PC-9 (cell line): ENCODE results near the gene LLCFC1. TPM values are rescaled to one million over a fixed set of nuclear protein-coding genes. Genes with fewer than 3 reads are reported as not detected.

Experiments
- BruUV-seq: library from RNA; stranded (reverse); fragments of 400-500 nt; replicated peaks from 2 replicates; lab custom pipeline; 2021; lab: Mats Ljungman, UMichigan
- CTCF ChIA-PET: fragments of 300-600 bp; sonication (Branson Sonifier 250); formaldehyde crosslinking; loops from one replicate; lab custom pipeline; 2022; ENCODE audit warnings: antibody characterized with exemption; lab: Charles Lee
- POLR2A ChIA-PET: fragments of 300-600 bp; sonication (Branson Sonifier 250); formaldehyde crosslinking; loops from one replicate; lab custom pipeline; 2022; ENCODE audit warnings: antibody characterized with exemption; ENCODE audit not compliant: unreplicated experiment; lab: Charles Lee
- DNase-seq, 2 experiments: peaks; one replicate each; pipeline versions ENCODE4 v3.0.0 to v3.0.0-alpha.2; 2015 to 2022; ENCODE audit warnings: mixed read lengths in 1 of 2
- H2AFZ ChIP-seq: fragments of 200-600 bp; sonication (generic); 2 replicates; pipeline ENCODE4 v1.8.1; 2017; ENCODE audit warnings: antibody characterized with exemption
- H3F3A ChIP-seq: fragments of 200-600 bp; sonication (generic); 2 replicates; pipeline ENCODE4 v1.8.1; 2017; ENCODE audit warnings: antibody characterized with exemption, mild to moderate bottlenecking, low read depth; ENCODE audit not compliant: insufficient read depth
- H3K27ac ChIP-seq: fragments of 200-600 bp; sonication (generic); 2 replicates; pipeline ENCODE4 v1.6.1; 2016; ENCODE audit warnings: mixed run types
- H3K27me3 ChIP-seq: fragments of 200-600 bp; sonication (generic); 2 replicates; pipeline ENCODE4 v1.6.1; 2016; ENCODE audit warnings: low read depth, mixed run types; ENCODE audit not compliant: insufficient read depth
- H3K36me3 ChIP-seq: fragments of 200-600 bp; sonication (generic); 2 replicates; pipeline ENCODE4 v1.6.1; 2016; ENCODE audit warnings: low read depth, mixed run types
- H3K4me1 ChIP-seq: fragments of 200-600 bp; sonication (generic); replicated peaks from 2 replicates; pipeline ENCODE4 v1.6.1; 2016; ENCODE audit warnings: mixed run types; ENCODE audit not compliant: insufficient read depth
- H3K4me2 ChIP-seq: fragments of 200-600 bp; sonication (generic); 2 replicates; pipeline ENCODE4 v1.6.1; 2017; ENCODE audit warnings: mixed run types
- H3K4me3 ChIP-seq: fragments of 200-600 bp; sonication (generic); 2 replicates; pipeline ENCODE4 v1.6.1; 2016; ENCODE audit warnings: mixed run types
- H3K79me2 ChIP-seq: fragments of 200-600 bp; sonication (generic); 2 replicates; pipeline ENCODE4 v1.6.1; 2017; ENCODE audit warnings: low read depth, mixed run types
- H3K9me2 ChIP-seq: fragments of 200-600 bp; sonication (generic); 2 replicates; pipeline ENCODE4 v1.8.1; 2017; ENCODE audit warnings: mild to moderate bottlenecking; ENCODE audit not compliant: insufficient read depth
- H3K9me3 ChIP-seq: fragments of 200-600 bp; sonication (generic); 2 replicates; pipeline ENCODE4 v1.8.1; 2016; ENCODE audit warnings: low read depth; ENCODE audit not compliant: insufficient read depth
- H4K20me1 ChIP-seq: fragments of 200-600 bp; sonication (generic); 2 replicates; pipeline ENCODE4 v1.8.1; 2017; ENCODE audit not compliant: insufficient read depth
- CTCF ChIP-seq: fragments of 200-600 bp; sonication (generic); conservative IDR thresholded peaks from 2 replicates; pipeline ENCODE4 v1.6.1; 2017; ENCODE audit warnings: mixed run types, antibody characterized with exemption, mild to moderate bottlenecking, moderate library complexity
- EZH2 ChIP-seq: fragments of 200-600 bp; sonication (generic); IDR thresholded peaks from 2 replicates; pipeline ENCODE4 v1.8.0; 2017; ENCODE audit warnings: antibody characterized with exemption, low read depth
- intact Hi-C: fragments of 100-400 bp; cut with micrococcal nuclease; formaldehyde crosslinking; loops from one replicate; pipeline ENCODE4 v1.10.0; 2022; ENCODE audit not compliant: unreplicated experiment
- total RNA-seq: library from RNA; stranded (reverse); gene quantifications from 2 replicates; pipeline ENCODE4 v1.2.3, GENCODE V29; 2021

LLCFC1 gene
- total RNA-seq, 1 experiment from 2014 or later, result not detected

DNA sequence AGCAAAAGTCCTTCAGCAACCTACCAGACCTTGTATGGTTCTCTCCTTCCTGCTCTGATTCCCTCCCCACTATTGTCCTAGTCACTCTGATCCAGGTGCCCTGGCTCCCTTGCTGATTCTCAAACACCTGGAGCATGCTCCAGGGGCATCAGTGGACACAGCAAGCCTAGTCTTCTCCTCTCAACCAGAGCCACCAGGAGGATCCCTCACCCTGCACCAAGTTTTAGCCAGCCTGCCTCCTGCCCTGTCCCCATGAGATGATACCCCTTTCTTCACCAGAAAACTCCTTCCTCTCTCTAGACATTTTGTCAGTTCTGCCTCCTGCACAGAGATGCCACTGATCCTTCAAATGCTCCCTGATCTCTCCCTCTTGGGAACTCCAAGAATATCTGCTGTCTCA, 11.0 kb downstream of the LLCFC1 start:
- H3K9me3 ChIP-seq, result 0 out of 2 replicates have a peak, but pooled peaks cover 5% of the 10 kb centered on the region
- H3K79me2 ChIP-seq, result no peaks in the 10 kb centered on the region
- no peak overlapping the region for H3K27ac ChIP-seq
- TF ChIP-seq CTCF (no peak), EZH2 (no peak)
- no TSS peak for BruUV-seq
- H3K27me3 ChIP-seq, result 0 out of 2 replicates have a peak, but pooled peaks cover 11% of the 10 kb centered on the region
- DNase-seq, result no peak
- no peaks in the 10 kb centered on the region for H3K9me2 ChIP-seq
- no peak overlapping the region for H2AFZ ChIP-seq
- intact Hi-C loops, result no loop called here
- H3F3A ChIP-seq, result no peaks in the 10 kb centered on the region
- no peak overlapping the region for H3K4me3 ChIP-seq
- POLR2A ChIA-PET, result no interaction called here
- CTCF ChIA-PET, result no interaction called here
- H3K36me3 ChIP-seq, result no peaks in the 10 kb centered on the region
- H4K20me1 ChIP-seq, result no peaks in the 10 kb centered on the region
- no peaks in the 10 kb centered on the region for H3K4me1 ChIP-seq
- H3K4me2 ChIP-seq, result no peak overlapping the region

DNA sequence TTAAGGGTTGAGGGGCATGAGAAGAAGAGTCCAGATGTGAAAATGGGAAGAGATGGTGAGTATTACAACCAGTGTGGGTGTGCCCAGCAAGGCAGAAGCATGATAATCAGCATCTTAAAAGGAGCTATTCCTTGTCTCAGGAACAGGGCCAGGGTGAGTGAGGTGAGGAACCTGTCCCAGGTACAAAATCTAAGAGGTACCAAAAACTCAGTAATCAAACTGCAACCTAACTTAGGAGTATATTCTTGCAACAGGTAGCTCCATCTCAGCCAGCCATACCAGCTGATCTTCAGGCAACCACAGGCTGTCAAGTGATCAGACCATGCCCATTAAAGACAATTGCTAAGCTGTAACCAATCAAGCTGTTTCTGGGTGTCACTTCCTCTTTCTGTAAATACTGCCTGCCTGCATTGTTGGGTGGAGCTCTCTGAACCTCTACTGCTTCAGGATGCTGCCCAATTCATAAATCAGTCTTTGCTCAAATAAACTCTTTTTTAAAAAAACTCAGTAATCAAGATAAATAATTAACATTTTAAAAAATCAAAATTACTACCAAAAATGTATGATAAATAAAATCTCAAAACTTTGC, 15.5 kb downstream of the LLCFC1 start:
- no peak for TF ChIP-seq EZH2
- TF ChIP-seq CTCF, result no peak
- Histone ChIP-seq H3K79me2 (no peaks in the 10 kb centered on the region), H4K20me1 (no peaks in the 10 kb centered on the region), H3K27ac (no peak overlapping the region), H3K9me3 (0 out of 2 replicates have a peak, but pooled peaks cover 5% of the 10 kb centered on the region), H3K27me3 (0 out of 2 replicates have a peak, but pooled peaks cover 11% of the 10 kb centered on the region), H3K4me3 (no peak overlapping the region), H3K4me1 (peaks cover 31% of the 10 kb centered on the region), H3K36me3 (no peaks in the 10 kb centered on the region), H3F3A (peaks cover 30% of the 10 kb centered on the region; the same call in 1 of the 2 replicates), H3K9me2 (no peaks in the 10 kb centered on the region), H2AFZ (no peak overlapping the region), H3K4me2 (no peak overlapping the region)
- DNase-seq, result no peak
- POLR2A ChIA-PET, result no interaction called here
- intact Hi-C loops, result loop anchor here (5.0 kb wide), 1 partner anchor 632 kb away; no protein-coding TSS in a partner anchor
- BruUV-seq, result no TSS peak
- CTCF ChIA-PET, result no interaction called here

GRCh38 chr7:142956951-142957623, 17.8 kb downstream of the LLCFC1 start:
- no TSS peak for BruUV-seq
- peak overlapping the region; percentile 30; the same call in 1 of the 2 replicates for H3K4me3 ChIP-seq
- H3K4me2 ChIP-seq, result peak overlapping the region; percentile 75
- CTCF ChIA-PET, result interaction anchor here (0.5 to 1.1 kb wide), 3 partner anchors 76 to 618 kb away, joined by 3 to 9 read pairs (median 3); no protein-coding TSS in a partner anchor
- H2AFZ ChIP-seq, result no peak overlapping the region
- H3K27ac ChIP-seq, result peak overlapping the region; percentile 68
- H3K27me3 ChIP-seq, result 0 out of 2 replicates have a peak, but pooled peaks cover 11% of the 10 kb centered on the region
- H3K36me3 ChIP-seq, result no peaks in the 10 kb centered on the region
- intact Hi-C loops, result loop anchor here (1.0 to 5.0 kb wide), 5 partner anchors 44 to 635 kb away; partner anchors contain the start of gene EPHB6
- TF ChIP-seq CTCF, result no peak
- no peak for TF ChIP-seq EZH2
- peaks cover 30% of the 10 kb centered on the region; the same call in 1 of the 2 replicates for H3F3A ChIP-seq
- H3K9me3 ChIP-seq, result 0 out of 2 replicates have a peak, but pooled peaks cover 5% of the 10 kb centered on the region
- peak; percentile 66 to 89 for DNase-seq
- no peaks in the 10 kb centered on the region for H3K79me2 ChIP-seq
- no peaks in the 10 kb centered on the region for H3K9me2 ChIP-seq
- H3K4me1 ChIP-seq, result peaks cover 31% of the 10 kb centered on the region
- POLR2A ChIA-PET, result interaction anchor here (0.6 kb wide), 2 partner anchors 59 to 443 kb away, joined by 7 to 15 read pairs; no protein-coding TSS in a partner anchor
- no peaks in the 10 kb centered on the region for H4K20me1 ChIP-seq
